NCI-H1694 treated with DMSO at 0.1 percent for 48 hours (cell line): ENCODE measurements around the gene CA14.
"Not testable (repeated sequence)": the region's sequence is repeated elsewhere in the genome, so short reads cannot be mapped to it uniquely, and the experiment has no call there.

Experiments used
- DNase-seq: peaks from one replicate; lab custom pipeline; 2025; lab: John Stamatoyannopoulos, UW

CA14 gene

DNA sequence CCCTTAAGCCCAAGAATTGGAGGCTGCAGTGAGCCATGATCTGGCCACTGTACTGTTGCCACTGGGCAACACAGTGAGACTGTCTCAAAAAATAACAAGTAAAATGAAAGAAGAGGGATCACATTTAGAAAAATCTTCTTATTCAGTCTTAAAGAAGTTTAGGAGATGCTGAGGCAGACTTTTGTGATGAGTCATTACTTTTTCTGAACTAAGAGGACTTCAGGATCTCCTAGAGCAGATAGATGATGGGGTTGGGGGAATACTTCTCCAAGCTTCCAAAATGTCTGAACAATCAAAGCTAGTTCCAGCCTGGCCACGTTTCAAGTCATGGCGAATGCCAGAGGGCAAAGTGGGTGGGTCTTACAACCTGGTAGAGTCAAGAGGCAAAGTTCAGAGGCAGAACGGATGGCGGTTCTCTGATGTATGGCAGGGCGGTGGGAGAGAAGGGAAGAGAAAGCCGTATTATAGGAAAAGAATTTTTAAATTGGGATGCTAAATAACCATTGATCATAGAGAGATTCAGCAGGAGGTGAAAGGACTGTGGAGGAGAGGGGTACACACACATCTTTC, 22.6 kb downstream of the CA14 start:
- no peak for DNase-seq

DNA sequence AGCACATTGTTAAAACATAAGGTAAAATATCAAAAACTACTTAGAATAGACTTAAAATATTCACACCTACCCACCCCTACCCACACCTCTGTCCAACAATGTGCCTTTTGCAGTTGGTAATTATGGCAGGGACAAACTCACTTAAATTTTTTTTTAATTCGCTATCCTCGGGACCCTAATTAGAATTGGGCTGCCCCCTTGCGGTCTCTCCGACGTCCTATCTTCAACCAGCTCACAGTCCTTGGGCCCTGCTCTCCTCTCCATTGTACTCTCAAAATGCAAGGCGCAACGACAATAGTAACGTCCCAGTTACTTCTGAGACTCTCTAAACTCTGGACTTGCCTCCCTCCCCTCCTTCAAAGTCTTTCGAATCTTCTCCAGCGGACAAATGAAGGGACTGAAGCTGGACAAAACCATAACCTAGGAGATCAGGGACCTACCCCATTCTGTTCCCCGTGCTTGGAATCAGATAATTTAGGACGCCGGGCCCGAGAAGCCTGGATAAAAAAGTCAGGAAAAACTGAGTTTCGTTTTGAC, 23.7 kb downstream of the CA14 start:
- peak; percentile 87 for DNase-seq

DNA sequence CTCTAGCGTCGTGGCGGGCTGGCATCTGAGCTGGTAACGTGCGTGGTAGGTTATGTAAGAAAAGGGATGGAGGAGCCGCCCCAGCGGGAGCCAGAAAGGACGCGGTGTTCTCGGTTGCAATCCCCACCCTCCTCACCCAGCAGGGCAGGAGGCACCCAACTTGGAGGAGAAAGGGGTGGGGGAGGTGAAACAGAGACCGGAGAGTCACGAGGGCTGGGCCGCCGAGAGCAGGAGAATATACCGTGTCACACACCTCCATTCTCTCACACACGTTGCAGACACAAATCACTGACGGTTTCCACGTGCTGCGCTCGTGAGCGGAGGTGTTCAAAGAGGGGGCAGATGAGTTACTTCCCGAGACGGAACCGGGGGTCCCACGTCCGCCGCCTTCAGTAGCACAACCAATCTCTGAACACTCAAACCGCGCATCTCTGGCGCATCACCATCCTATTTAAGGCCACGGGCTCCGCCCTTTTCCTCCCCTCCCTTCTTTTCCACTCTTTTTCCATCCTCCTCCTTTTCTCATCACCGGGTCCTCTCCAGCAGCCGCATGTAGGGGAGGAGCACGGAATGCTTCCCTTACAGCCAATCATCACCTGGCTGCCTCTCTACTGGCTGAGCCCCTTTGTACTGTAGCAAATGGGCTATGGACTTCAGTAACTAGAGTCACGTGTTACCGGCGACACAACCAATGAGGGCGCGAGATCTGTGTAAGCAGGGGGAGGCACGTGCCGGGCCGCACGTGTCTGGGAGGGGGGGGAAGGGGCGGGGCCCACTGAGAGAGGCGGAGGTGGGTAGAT, 24.4 kb downstream of the CA14 start, which contains the start of gene CIART:
CIART (plus strand) TSS at position 797 of the 800 bp plus-strand sequence. CDS start 714 bp downstream, outside the sequence.
- peak; percentile 100 for DNase-seq

DNA sequence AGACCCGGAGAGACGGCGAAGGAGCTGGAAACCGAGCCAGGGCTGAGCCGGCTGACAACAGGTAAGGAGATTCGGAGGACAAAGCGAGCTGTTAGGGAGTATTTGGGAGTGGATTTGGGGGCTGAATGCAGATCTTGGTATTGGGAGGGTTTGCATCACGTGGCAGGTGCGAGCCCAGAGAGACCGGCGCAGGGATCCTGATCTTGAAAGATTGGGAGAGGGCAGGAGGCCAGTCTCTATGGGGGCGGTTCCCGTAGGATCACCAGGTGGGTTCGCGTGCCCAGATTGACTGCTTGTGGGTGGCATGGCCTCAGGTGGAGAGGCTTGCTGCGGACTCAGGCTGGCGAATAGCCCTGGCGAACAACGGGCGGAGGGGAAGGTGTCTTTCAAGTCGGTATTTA, 25.0 kb downstream of the CA14 start:
- no peak for DNase-seq

DNA sequence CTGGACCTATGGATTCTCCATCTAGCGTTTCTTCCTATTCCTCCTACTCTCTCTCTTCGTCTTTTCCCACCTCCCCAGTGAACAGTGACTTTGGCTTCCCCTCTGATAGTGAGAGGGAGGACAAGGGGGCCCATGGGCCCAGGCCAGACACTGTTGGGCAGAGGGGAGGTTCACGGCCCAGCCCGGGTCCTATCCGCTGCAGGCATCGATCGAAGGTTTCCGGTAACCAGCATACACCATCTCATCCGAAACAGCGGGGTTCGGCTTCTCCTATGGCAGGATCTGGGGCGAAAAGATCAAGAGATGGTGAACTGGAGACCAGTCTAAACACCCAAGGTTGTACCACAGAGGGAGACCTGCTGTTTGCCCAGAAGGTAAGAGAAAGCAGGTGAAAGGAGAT, 25.7 kb downstream of the CA14 start:
- no peak for DNase-seq

DNA sequence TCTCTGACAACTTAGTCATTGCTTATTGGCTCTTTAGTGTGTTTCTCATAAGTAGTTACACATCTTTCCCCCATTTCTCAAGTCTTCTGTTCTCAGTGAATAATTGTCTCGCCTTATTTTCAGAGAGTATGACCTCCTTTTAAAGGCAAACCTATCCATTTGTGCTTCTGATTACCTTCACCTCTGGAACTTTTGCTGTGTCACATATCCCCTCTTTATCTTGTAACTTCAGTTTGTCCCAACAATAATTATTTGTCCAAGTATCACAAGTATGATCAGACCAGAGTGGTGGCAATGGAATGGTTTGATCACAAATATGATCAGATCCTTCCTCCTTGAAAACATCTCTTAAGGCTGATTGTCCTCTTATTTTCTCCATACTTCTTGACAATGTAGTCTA, 30.8 kb downstream of the CA14 start:
- no peak for DNase-seq

DNA sequence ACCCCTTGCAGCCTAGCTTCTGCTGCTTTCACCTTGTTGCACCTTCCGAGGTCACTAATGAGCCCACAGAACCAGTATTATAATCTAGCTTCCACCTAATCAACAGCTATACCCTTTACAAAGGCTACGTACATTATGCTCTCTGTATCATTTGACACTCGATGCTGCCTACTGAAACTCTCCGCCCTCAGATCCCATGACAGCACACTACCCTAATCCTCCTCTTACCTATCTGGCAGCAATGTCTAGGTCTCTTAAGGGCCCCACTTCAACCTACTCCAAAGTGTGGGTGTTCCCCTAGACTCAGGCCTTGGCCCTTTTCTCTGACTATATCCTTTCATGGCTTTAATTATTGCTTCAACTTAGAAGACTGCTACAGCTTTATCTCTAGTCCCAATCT, 31.2 kb downstream of the CA14 start:
- DNase-seq = no peak

DNA sequence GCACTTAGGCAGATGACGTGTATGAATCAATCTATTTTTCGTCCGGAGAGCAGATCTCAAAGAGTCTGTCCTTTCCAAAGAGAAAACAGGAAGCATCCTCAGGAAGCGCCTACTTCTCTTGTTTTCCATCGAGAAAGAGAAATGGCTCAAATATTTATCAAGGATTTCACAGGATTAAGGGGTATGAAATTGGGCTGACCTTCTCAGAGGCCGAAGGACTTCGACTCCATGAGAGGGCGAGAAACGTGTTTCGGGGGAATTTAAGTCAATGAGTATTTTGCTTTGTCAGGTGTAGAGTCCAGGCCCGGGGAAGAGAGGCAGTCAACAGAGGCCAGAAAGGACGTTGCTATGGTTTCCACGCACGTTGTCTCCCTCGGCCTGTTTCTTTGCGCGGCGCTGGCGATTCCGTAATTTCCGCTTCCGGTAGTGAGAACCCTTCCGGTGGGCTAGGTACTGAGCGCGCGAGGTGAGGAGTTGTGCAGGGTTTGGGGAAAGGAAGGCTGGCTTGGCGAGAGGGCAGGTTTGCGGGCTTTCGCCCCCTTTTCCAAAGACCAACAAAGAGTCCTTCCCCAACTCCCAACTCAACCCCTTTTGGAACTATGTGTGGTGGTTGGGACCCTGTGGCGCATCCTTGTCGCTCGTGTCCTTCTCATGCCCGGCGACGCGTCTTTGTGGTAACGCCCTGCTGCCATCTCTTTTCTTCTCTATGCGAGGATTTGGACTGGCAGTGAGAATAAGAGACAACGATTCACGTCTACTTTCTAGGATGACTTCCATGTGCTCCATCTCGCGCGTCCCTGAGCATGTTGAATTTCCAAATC, 36.1 kb downstream of the CA14 start, which contains the start of gene MRPS21:
MRPS21 (plus strand) TSS at position 429 of the 821 bp plus-strand sequence. CDS start 506 bp downstream, outside the sequence.
- DNase-seq = peak; percentile 91

DNA sequence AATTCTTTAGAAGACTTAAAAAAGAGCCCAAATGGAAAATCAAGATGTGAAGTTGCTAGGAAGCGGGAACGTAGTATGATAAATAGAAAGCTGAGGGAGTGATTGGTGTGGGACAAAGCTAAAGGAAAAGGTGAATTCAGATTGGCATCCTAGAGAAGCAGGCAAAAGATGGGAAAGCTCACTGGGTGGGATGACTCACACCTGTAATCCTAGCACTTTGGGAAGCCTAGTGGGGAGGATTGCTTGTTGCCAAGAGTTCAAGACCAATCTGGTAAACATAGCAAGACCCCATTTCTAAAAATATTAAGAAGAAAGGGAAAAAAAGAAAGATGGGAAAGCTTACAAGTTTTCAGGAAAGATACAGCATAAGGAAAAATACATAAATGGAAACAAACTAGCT, 37.9 kb downstream of the CA14 start:
- no peak for DNase-seq

DNA sequence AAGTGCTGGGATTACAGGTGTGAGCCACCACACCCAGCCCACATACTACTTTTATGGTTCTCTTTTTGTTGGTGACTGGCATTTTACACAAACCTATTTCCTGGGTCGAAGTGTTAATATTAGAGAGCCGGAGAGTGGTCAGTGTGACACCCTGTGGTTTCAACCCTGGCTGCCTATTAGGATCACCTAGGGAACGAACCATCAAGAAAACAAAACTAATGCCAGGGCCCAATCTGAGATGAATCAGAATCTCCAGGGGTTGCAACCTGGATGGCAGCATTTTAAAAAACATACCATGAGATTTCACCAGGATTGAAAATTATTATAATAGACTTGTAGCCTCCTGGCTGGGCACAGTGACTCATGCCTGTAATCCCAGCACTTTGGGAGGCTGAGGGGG, 42.1 kb downstream of the CA14 start:
- DNase-seq = no peak

DNA sequence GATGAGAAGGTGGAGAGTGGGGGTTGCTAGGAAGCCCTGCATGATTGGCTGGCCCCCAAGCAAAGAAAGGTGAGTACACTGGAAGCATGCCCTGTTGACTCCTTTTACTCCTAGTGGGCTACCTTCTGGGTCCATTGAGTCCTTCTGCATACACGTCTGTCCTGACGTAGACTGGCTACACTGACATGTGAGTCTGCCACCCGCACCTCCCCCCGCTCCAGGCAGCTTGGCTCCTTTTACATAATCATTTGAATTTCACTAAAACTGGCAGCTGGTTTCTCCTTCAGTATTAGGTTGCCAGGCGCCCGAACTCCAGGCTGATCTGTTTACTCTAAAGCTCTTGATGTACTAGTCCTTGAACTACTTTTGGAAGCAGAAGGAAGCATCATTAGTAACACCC, 44.8 kb downstream of the CA14 start:
- no peak for DNase-seq

DNA sequence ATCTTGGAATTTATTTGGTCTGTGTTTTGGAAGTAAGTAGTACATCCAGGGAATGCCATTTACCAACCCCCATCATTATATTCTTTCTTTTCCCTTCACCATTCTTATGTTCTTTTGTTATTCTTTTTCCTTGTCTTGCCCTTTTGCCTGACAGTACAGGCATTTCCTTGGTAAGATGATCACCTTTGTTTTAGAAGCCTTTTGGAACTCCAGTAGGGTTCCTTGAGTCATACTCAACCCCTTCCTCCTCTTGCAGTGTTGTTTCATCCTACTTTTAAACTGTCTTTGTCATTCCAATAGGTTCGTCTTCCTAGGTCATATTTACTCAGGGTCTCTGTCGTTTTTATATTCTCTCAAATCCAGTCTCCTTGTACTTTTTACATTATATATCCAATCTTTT, 45.3 kb downstream of the CA14 start:
- no peak for DNase-seq

DNA sequence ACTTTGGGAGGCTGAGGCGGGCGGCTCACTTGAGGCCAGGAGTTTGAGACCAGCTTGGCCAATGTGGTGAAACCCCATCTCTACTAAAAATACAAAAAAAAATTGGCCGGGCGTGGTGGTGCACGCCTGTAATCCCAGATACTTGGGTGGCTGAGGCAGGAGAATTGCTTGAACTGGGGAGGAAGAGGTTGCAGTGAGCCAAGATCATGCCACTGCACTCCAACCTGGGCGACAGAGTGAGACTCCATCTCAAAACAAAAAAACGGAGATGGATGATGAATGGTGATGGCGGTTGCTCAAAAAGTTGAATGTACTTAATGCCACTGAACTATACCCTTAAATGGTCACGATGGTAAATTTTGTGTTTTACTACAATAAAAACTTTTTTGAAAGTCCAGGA, 51.0 kb downstream of the CA14 start:
- not testable (repeated sequence) for DNase-seq

DNA sequence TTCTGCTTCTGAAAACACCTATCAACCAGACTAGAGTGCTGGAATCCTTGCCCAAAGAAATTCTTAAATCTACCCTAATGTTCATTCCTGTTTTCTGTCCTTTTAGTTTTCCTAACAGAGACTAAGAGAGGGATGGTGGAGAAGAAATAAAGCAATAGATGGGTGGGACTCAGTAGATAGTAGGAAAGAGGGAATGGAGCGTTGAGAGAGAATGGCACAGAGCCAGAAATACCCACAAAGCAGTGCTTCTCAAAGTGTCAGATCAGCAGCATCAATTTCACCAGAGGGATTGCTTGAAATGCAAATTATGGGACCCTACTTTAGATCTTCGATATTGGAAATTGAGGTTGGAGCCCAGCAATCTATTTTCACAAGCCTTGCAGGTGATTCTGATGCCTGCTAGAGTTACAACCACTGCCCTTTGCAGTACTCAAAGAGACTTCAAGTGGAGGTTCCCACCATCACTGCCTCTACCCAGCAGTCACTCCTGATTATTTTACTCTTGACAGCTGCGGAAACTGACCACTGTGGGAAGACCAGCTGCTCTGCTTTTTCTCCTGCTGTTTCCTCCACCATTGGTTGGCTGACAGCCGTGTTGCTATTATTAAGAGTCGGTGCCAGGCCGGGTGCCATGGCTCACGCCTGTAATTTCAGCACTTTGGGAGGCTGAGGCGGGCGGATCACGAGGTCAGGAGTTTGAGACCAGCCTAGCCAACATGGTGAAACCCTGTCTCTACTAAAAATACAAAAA, 52.4 kb downstream of the CA14 start:
- DNase-seq = no peak

DNA sequence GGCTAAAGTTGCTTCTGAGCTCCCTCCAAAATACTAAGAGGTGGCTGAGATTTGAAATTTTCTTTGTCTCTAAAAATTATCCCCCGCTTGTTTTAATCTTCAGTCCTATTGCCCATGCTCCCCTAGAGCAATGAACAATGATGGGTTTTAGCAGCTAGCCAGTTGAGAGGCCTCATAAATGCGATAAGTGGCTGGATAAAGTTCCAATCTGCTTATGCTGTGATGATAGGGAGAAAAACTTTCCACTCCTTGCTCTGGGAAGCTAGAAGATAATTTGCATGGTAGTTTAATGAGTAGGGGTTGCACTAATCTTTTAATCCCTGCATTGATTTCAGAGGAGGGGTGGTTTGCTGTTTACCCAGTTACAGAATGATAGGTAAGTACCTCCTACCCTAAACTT, 54.2 kb downstream of the CA14 start:
- DNase-seq = no peak
